ELR (cell line): ENCODE measurements around the gene MYBPC2.
"Not testable (repeated sequence)": the region's sequence is repeated elsewhere in the genome, so short reads cannot be mapped to it uniquely, and the experiment has no call there.

Experiments
- DNase-seq: peaks from one replicate; pipeline ENCODE4 v3.0.0-alpha.2; 2015; ENCODE audit warnings: low read depth

MYBPC2 gene

DNA sequence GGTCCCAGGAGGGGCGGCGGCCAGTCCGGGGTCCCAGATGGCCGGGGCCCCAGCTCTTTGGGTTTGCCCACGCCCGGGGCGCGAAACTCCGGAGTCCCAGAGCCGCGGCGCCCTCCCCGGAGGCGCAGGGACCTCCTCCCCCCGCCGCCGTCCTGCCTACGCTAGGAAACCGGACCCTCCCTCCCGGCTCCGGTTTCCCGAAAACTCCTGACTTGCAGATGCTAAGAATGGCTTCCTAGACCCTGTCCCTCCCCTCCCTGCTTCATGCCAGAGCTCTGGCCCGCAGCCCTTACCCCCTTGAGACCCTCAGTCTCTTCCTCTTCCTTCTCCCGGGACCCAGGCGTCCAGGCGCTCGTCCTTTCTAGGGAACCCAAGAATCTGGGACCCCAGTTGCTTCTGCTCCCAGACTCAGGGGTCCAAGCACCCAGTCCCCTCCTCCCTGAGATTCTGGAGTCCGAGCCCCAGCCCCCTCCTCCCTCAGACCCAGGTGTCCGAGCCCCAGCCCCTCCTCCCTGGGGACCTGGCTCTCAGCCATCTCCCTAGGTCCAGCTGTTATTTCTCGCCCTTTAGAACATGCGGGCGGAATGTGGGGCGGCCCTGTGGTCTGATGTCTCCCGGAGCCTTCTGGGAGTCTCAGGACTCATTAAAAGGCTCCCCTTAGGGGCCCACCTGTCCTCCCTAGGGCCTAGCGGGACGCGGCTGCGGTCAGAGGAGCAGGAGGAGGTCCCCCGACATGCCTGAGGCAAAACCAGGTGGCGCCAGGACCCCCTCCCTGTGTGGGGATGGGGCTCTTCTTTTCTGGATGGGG, at the start of gene MYBPC2:
MYBPC2 (plus strand) TSS at position 672 of the 808 bp plus-strand sequence; CDS start at position 734, 62 bp downstream.
- no peak for DNase-seq

DNA sequence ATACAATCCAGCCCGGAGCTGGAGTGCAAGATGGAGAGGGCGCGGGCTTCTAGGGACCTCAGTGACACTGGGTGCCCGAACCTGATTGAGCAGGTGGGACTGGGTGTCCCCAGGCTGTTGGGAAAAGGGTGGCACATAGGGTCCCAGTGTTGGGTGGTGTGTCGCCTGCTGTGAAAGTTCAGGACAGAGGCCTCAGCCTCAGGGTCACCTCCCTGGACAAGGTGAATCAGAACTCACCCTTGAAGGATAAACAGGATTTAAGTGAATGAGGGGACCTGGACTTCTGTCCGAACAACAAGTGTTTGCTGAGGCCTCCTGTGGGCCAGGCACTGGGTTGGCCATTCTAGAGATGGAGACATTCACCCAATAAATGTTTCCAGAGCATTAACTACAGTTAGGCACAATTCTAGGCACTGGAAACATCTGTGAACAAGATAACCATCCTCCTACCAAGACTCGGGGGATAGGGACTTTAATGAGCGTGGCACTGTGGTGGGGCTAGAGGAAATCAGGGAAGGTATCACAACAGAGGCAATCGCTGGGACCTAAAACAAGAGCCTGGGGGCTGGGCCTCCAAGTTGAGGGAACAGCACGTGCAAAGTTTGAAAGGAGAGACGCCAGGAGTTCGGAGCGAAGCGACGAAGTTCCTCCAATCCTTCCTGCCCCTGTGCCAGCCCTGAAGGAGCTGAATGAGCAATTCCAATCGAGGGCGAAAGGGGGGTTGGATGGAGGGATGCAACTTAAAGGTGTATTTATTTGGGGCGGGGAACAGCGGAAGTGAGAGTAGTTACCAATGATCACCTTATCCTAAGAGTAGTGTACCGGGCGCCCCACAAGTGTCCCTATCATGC, 49.5 kb upstream of the MYBPC2 start:
- no peak for DNase-seq

DNA sequence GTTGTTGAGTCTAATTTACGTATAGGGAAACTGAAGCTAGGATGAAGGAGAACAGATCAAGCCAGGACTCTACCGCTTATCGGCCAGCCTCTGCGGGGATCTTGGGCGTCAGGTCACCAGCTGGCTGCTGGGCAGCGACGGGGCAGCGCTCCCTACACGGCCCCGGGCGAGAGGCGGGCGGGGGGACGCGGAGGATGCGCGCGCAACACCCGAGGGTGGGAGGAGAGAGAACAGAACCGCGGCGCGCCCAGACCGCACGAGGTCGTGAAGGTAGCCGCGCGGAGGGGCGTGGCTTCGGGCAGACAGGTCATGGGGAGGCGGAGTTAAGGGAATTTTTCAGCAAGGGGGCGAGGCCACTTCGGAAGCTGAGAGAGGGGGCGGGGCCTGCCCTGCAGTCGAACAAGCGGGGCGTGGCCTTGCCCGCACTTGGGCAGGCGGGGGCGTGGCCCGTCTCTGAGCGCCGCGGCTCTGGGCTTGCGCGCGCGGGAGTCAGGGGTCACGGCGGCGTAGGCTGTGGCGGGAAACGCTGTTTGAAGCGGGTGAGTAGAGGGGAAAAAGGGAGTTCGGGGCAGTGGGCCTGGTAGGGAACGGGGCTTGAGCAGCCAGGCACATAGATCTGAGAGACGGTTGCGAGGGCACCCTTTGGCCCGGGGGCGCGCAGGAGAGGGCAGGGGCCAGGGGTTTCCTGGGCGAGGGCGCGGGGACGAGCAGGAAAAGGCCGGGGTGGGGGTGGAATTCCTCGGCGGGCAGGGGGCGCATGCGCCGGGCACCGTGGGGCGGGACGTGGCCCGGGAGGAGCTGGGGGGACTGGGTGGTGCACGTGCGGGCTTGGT, 48.6 kb upstream of the MYBPC2 start, which contains the start of gene POLD1:
POLD1 (plus strand) TSS at position 496 of the 833 bp plus-strand sequence. CDS start 14,505 bp downstream, outside the sequence.
- peak; percentile 98 for DNase-seq

DNA sequence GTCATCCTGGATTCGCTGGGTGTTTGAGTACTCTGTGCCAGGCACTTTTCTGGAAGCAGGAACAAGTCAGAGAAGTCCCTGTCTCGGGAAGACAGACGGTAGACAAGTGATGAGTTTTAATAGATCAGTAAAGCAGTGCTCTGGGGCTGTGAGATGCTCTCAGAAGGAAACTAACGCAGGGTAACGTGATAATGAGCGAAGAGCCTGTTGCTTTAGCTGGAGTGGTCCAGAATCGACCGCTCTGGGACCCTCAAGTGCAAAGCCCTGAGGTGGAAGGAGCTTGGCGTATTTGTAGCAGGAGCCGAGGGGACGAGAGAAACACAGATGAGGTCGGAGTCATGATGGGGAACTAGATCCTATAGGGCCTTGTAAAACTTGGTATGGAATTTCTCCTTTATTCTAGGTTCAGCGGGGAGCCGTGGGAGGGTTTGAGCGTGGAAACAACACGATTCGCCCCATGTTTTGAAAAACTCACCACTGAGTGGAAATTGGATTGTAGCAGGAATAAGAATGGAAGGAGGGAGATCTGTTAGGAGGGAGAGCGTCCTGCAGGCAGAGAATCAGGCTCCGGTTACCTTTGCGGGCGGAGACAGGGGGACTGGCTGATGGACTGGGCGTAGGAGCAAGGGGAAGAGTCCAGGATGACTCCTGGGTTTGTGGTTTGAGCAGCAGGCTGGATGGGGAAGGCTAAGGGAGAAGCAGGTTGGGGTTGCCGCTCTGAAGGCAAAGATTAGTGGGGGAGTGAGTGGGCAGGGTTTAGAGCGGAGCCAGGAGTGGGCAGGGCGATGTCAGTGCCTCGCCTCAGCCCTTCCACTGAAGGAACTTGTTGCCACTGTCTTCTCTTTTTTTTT, 47.8 kb upstream of the MYBPC2 start:
- DNase-seq = peak; percentile 56

DNA sequence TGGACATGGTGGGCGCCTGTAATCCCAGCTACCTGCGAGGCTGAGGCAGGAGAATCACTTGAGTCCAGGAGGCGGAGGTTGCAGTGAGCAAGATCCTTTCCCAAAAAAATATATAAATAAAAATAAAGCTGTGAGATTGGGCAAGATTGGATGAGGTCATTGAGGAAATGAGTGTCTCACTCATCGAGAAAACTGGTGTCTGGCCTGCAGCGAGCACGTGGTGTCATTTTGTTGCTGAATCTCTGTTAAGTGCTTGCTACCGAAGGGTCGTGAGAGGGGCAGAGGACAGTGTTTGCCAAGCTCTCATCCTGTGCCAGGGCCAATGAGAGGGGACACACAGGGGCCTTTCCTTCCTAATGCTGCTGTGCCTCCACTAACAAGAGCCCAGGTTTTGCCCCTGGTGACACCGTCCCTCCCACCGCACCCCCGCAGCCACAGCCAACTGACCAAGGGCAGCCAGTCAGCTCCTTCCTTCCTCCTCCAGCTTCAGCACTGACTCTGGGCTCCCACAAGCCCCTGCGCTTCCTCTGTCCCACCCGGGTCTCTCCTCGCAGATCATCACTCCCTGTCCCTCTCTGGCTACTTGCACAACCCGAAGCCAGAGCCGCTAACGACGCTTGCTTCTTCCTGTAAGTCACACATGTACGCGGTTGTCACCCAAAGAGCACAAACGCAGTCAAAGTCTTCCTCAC, 45.4 kb upstream of the MYBPC2 start:
- DNase-seq = peak; percentile 68

DNA sequence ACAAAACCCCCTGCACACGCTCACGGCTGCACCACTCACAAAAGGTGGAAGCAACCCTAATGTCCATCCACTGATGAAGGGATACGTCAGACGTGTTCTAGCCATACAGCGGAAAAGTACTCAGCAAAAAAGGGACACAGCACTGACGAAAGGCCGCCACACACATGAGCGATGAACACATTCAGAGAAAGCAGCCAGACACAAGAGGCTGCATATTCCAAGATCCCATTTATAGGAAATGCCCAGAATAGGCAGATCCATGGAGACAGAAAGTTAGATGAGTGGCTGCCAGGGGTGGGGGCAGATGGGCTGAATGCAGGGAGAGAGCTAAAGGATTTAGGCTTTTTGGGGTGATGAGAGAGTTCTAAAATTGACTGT, 44.8 kb upstream of the MYBPC2 start:
- DNase-seq = no peak

DNA sequence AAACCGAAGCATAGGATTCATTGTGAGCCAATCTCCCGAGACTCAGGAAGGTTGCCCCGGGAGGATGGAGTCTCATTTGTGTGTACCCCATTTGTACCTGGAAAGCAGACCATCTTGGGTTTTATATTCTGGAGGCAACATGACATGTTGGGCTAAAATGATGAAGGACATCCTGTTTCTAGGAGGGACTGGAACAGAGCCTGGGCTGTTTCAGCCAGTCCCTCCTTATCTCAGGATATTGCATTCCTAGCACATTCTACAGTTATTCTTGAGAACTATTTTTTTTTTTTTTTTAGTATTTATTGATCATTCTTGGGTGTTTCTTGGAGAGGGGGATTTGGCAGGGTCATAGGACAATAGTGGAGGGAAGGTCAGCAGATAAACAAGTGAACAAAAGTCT, 42.4 kb upstream of the MYBPC2 start:
- DNase-seq = not testable (repeated sequence)

DNA sequence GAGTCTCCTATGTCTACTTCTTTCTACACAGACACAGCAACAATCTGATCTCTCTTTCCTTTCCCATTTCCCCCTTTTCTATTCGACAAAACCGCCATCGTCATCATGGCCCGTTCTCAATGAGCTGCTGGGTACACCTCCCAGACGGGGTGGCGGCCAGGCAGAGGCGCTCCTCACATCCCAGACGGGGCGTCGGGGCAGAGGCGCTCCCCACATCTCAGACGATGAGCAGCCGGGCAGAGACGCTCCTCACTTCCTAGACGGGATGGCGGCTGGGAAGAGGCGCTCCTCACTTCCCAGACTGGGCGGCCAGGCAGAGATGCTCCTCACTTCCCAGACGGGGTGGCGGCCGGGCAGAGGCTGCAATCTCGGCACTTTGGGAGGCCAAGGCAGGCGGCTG, 41.7 kb upstream of the MYBPC2 start:
- not testable (repeated sequence) for DNase-seq

DNA sequence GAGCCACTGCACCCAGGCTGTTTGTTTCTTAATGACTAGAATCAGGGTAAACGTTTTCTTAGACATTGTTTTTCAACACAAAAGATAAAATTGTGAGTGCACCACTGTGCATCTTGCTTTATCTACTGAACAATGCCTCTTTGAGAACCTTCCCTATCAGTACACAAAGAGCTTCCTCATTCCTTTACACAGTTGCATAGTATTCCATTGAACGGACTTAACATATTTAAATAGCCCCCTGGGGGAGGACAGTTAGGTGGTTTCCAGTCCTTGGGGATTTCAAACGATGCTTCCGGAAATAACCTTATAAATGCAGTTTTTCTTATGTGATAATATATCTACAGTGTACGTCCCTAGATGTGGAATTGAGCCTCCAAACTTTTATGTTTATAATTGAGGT, 39.9 kb upstream of the MYBPC2 start:
- DNase-seq = no peak

DNA sequence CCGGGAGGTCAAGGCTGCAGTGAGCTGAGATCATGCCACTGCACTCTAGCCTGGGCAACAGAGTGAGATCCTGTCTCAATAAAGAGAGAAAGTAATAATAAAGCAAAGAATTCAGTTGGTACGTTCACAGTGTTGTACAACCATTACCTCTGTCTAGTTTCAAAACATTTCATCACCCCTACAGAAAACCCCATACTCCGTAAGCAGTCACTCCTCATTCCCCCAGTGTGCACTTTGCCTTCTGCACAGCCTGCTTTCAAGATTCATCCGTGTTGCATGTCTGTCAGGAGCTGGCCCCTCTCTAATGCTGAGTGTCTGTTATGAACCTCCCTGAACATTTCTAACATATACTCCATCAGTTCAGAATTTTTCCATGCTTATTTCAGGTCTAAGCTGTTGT, 39.1 kb upstream of the MYBPC2 start:
- no peak for DNase-seq

DNA sequence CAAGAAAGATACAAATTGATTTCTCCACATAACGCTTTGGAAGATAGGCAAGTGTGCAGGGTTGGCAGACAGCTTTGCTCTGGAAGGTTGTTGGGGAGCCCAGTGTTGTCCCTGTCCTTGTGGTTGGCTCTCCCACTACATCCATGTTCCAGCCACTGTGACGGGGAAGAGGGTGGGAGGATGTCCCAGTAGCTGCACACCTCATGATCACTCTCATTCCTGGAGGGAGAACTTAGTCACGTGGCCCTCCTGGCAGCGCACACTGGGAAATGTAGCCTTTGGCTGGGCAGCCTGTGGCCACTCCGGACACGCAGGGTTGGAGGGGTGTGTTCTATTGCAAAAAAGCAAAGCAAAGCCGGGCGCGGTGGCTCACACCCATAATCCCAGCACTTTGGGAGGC, 38.7 kb upstream of the MYBPC2 start:
- no peak for DNase-seq

DNA sequence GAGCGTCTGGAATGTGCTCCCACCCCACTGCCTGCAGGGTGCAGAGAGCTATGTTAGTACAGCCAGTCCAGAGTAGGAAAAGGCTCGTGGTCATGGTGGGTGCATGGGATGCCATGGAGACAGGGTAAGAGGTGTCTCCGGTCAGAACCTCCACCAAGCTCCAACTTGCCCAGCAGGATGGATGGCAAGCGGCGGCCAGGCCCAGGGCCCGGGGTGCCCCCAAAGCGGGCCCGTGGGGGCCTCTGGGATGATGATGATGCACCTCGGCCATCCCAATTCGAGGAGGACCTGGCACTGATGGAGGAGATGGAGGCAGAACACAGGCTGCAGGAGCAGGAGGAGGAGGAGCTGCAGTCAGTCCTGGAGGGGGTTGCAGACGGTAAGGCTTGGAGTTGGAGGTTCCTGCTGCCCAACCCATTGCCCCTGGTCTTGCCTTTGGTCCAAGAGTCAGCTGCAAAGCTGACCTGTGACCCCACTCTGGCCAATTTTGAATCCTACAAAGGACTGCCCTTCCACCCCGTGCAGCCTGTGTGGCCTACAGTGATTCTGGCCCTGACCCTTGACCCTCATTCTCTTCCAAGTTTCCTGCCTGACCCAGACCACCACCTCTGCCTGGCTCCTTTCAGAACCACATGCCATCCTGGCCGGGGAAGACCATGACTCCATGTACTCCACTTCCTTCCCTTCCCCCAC, 33.9 kb upstream of the MYBPC2 start:
- DNase-seq = no peak

DNA sequence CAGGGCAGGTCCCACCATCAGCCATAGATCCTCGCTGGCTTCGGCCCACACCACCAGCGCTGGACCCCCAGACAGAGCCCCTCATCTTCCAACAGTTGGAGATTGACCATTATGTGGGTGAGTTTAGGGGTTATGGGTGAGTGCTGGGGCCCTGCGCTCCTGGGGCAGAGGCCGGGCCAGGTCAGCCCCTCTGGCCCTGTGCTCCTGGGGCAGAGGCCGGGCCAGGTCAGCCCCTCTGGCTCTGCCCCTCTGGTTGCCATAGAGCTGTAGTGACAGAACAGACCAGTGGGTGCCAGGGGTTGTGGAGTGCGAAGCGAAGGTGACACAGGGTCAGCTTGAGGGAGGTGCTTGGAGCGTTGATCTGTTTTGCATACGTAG, 33.3 kb upstream of the MYBPC2 start:
- no peak for DNase-seq

DNA sequence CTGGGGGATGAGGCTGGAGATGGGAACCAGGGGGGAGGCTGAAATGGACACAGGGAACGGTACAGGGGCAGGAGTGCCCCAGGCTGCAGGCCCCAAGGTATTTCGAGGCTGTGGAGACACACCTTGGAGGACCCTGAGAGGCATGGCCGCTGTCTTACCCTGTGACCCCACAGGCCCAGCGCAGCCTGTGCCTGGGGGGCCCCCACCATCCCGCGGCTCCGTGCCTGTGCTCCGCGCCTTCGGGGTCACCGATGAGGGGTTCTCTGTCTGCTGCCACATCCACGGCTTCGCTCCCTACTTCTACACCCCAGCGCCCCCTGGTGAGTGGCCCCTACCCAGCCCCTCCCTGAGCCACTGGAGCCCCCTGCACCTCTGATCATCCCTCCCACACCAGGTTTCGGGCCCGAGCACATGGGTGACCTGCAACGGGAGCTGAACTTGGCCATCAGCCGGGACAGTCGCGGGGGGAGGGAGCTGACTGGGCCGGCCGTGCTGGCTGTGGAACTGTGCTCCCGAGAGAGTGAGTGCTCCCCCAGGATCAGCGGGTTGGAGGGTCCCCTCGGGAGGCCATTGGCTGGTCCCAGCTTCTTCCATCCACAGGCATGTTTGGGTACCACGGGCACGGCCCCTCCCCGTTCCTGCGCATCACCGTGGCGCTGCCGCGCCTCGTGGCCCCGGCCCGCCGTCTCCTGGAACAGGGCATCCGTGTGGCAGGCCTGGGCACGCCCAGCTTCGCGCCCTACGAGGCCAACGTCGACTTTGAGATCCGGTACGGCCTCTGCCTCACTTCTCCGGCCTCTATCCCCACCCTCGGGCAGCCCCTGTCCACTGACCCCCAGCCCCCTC, 30.9 kb upstream of the MYBPC2 start:
- DNase-seq = no peak

DNA sequence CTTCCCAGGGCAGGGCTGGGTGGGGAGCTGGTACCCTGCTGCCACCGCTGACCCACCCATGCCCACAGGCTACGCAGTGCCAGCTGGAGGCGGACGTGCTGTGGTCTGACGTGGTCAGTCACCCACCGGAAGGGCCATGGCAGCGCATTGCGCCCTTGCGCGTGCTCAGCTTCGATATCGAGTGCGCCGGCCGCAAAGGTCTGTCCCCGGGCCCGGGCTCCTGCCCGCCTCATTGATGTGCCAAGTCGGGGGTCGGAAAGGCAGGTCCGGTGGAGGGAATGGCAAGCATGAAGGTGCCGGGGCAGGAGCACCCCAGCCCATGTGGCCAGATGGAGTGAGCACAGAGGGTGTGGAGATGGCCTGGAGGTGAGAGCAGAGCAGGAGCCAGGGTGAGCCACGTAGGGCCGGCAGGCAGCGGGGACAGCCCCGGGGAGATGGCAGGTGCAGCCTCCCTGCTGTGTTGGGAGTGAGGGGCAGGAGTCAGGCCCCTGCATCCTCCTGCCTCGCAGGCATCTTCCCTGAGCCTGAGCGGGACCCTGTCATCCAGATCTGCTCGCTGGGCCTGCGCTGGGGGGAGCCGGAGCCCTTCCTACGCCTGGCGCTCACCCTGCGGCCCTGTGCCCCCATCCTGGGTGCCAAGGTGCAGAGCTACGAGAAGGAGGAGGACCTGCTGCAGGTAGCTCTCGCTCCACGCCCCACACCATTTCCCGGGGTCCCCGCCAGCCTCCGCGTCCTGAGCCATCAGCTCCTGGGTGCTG, 30.0 kb upstream of the MYBPC2 start:
- no peak for DNase-seq

DNA sequence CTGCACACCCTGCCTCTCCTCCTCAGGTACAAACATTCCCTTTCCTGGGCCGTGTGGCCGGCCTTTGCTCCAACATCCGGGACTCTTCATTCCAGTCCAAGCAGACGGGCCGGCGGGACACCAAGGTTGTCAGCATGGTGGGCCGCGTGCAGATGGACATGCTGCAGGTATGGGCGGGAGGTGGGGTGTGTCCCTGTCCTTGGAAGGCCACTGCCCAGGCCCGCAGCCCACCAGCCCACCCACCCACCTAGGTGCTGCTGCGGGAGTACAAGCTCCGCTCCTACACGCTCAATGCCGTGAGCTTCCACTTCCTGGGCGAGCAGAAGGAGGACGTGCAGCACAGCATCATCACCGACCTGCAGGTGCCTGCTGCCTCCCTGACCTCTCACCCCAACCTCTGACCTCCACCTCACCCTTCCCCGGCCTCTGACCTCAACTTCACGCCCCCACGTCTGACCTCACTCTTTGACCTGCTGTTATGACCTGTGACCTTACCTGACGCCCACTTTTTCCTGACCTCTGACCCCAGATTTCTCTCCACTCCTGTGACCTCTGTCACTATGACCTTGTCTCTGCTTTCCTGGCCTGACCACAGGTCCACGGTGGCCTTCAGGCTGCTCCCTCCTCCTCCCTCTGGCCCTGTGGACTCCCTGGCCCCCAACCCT, 26.4 kb upstream of the MYBPC2 start:
- DNase-seq = no peak

DNA sequence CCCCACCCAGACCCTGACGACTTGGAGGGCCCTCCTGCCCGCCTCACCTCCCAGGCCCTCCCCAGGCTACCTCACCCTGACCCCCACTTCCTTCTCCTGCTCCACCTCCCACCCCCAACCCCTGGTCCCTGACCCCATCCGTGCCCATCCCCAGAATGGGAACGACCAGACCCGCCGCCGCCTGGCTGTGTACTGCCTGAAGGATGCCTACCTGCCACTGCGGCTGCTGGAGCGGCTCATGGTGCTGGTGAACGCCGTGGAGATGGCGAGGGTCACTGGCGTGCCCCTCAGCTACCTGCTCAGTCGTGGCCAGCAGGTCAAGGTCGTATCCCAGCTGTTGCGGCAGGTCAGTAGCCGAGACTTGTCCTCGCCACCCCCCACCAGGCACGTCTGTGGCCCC, 25.9 kb upstream of the MYBPC2 start:
- no peak for DNase-seq

DNA sequence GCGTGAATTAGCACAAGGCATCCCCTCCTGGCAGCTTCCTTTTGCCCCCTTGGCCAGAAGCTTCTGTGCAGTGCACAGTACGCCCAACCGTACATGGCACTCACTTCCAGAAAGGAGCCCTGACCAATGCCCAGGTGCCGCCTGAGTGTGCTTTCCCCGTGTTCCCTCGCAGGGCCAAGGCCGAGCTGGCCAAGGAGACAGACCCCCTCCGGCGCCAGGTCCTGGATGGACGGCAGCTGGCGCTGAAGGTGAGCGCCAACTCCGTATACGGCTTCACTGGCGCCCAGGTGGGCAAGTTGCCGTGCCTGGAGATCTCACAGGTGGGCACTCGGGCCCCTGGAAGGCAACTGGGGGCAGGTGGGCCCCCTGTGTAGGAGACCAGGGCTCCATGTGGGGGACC, 23.3 kb upstream of the MYBPC2 start:
- no peak for DNase-seq
